DMS114 treated with DMSO at 0.1 percent for 48 hours (cell line): ENCODE measurements around the gene LPIN1.

Experiments
- DNase-seq: peaks from one replicate; lab custom pipeline; 2025; ENCODE audit not compliant: unreplicated experiment; lab: John Stamatoyannopoulos, UW

Gene LPIN1

GRCh38 chr2:11863513-11864328 is 117.3 kb downstream of the LPIN1 start:
- DNase-seq = no peak

- DNase-seq = no peak
Measured at GRCh38 chr2:11864724-11865123, 118.3 kb downstream of the LPIN1 start.

GRCh38 chr2:11865378-11865777 is 118.9 kb downstream of the LPIN1 start:
- DNase-seq = no peak

GRCh38 chr2:11865805-11866204 is 119.4 kb downstream of the LPIN1 start:
- DNase-seq = no peak

- DNase-seq = no peak
Measured at GRCh38 chr2:11866358-11867335, 120.2 kb downstream of the LPIN1 start.

GRCh38 chr2:11867926-11868325 is 121.5 kb downstream of the LPIN1 start:
- DNase-seq = no peak

GRCh38 chr2:11869391-11869991 is 123.1 kb downstream of the LPIN1 start:
- no peak for DNase-seq

GRCh38 chr2:11870064-11870463 is 123.6 kb downstream of the LPIN1 start:
- no peak for DNase-seq

- DNase-seq = no peak
Measured at GRCh38 chr2:11870584-11870983, 124.2 kb downstream of the LPIN1 start.

- no peak for DNase-seq
Measured at GRCh38 chr2:11871421-11871820, 125.0 kb downstream of the LPIN1 start.

GRCh38 chr2:11872247-11872947 is 126.0 kb downstream of the LPIN1 start:
- DNase-seq = no peak

- no peak for DNase-seq
Measured at GRCh38 chr2:11872948-11873269, 126.5 kb downstream of the LPIN1 start.

GRCh38 chr2:11873356-11874154 is 127.1 kb downstream of the LPIN1 start:
- DNase-seq = no peak

- no peak for DNase-seq
Measured at GRCh38 chr2:11874861-11875260, 128.4 kb downstream of the LPIN1 start.

- DNase-seq = no peak
Measured at GRCh38 chr2:11875481-11875880, 129.0 kb downstream of the LPIN1 start.

GRCh38 chr2:11876436-11876835 is 130.0 kb downstream of the LPIN1 start:
- no peak for DNase-seq

- no peak for DNase-seq
Measured at GRCh38 chr2:11876889-11877288, 130.5 kb downstream of the LPIN1 start.
